NCI-H510A (cell line): ENCODE data around the gene SFSWAP.
"Not testable (repeated sequence)": the region's sequence is repeated elsewhere in the genome, so short reads cannot be mapped to it uniquely, and the experiment has no call there.

Experiments
- DNase-seq: peaks from one replicate; lab custom pipeline; 2025; lab: John Stamatoyannopoulos, UW

SFSWAP gene

DNA sequence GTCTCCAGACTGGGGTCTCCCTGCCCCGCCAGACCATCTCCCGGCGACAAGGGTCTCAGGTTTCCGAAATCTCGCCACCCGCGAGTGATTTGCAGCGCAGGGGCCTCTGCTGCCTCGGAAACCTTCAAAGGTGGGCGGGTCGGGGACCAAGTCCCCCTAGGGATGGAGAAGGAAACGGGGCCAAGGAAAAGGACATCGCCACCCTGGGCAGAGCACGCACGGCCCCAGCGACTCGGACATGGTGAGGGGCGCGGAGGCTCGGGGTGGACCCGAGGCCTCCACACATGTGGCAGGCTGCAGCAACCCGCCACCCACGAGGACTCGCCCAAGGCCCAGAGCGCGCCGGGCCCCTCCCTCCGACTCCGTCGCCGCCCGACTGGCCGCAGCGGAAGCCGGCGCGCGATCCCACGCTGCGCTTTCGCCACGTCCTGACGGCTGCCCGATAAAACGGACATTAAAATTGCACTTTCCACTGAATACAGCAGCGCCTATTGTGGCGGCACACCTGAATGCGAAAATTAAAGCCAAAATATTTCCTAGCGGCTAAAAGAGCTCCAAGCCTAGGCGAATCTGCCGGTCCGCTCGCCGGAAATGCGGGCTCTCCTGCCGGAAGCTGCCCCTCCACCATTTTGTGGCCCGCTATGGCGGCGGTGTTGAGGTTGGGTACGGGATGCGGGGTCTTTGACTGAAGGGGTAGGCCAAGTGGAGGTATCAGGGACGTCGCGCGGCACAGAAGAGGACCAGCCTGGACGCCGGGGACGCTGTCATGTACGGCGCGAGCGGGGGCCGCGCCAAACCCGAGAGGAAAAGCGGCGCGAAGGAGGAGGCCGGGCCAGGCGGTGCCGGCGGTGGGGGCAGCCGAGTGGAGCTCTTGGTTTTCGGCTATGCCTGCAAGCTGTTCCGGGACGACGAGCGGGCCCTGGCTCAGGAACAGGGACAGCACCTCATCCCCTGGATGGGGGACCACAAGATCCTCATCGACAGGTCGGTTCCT lies at the start of gene SFSWAP:
Gene SFSWAP (plus strand): TSS at position 627 of the 994 bp plus-strand sequence. CDS start 140 bp downstream, at position 767.
- peak; percentile 65 for DNase-seq

DNA sequence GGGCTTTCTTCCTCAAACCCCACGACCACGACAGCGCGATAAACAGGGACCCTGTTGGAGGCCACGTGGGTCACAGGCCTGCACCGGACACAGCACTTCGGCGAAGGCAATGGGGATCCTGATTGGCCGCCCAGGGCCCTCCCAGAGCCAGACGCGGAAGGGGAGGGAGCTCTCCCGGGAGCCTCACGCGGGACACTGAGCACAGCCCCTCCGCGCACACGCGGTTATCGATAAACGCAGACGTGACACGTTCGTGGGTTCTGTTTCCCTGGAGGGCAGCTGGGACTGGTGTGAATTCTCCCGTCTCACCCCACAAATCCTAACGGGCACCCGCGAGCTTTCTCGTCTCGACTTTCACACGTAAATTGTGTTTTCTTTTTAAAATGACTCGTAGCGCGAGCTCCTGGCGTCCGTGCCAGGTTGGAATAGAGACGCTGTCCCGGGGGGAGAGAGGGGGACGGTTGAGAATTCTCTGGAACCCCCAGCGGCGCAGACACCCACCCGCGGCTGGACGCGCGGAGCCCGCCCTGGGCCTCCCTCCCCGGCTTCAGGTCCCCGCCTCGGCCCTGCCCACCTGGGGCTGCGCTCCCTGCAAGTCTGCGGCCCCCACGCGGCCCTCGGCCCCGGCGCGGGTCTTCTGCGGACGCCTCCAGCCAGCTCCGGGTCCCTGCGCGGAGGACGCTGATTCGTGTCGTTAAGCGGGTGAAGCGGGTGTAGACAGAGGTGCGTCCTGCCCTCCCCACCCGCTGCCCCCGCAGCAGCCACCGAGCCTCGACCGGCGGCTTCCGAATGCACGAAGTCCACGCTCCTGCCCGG lies 49.5 kb upstream of the SFSWAP start:
- DNase-seq = not testable (repeated sequence)

DNA sequence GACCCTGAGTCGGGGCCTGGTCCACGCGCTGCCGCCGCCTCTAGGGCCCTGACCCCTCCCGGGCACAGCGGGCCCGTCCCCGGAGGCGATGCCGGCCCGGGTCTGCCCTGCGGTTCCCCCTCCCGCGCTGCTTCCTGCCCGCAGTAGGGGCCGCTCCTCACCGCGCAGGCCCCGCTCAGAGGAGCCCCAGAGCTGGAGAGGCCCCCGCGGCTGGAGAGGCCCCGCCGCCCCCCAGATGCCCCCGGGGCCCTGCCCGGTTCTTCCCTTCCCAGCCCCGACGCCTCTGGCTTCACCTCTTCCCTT lies 49.0 kb upstream of the SFSWAP start:
- DNase-seq = not testable (repeated sequence)

DNA sequence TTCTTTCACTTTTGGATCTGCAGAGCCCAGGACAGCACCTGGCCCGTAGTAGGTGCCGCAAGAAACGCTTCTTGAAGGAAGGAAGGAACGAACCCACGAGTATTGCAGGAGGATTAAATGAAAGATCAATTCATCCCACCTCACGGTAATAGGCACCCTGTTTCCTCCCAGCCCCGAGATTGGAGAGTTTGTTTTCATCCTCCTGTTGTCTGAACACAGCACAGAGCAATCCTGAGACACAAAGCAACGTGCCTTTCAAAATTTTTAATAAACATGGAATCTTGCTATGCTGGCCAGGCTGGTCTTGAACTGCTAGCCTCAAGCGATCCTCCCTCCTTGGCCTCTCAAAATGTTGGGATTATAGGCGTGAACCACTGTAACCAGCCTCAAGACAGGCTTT lies 48.5 kb upstream of the SFSWAP start:
- not testable (repeated sequence) for DNase-seq

DNA sequence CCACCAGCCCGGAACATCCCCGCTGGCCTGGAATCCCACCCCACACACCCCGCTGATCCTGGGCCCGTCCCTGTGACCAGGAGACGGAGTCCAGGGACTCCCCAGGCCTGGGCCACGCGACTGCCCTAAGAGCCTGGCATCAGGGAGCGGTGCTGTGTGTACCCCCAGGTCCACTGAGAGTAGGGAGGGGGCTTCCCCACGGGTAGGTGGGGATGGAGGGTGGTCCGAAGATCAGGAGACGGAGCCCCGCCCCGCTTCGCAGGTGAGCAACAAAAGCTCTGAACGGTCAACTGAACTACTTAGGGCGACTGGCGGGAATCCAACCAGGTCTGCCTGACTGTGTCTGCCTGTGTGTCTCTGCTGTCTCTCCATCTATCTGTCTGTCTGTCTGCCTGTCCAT lies 45.2 kb upstream of the SFSWAP start:
- DNase-seq = not testable (repeated sequence)

DNA sequence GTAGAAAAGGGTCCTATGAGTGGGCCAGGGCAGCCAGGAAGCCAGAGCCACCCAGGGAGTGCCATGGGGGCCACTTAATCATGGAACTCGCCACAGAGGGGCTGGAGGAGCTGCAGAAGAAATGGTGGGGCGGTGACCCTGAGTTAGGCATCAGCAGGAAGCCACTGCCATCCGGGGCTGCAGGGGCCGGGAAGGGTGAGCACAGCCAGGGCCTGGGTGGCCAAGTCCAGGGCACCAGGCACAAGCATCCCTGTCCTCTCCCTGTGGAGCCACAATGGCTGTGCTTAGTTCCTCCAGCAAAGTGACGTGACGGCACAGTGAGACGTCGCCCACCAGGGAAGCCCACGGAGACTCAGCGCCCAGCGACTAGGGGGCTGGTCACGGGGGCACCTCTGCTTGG lies 44.4 kb upstream of the SFSWAP start:
- not testable (repeated sequence) for DNase-seq

DNA sequence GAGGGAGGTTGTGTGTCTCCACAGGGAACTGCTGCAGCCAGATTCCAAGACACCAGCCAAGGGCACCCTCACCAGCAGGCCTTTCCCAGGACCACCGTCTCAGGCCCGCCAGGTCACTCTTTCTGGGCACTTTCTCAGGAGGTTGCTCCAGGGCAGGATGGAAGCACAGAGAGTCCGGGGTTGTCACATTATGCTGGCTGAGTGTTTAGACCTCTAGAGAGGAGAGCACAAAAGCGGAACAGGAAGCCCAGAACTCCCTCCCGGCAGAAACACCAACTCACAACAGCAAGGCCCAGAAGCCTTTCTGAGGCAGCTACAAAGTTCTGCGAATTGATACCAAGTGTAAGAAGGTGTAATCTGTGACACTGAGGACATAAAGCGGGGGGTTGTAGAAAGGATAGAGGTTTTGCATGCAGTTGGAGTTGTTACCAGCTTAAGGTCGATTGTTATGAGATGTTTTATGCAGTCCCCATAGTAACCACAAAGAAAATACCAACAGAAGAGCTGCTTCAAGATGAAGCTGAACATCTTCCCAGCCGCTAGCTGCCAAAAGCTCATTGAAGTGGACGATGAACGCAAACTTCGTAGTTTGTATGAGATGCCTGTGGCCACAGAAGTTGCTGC lies 43.8 kb upstream of the SFSWAP start:
- DNase-seq = not testable (repeated sequence)

DNA sequence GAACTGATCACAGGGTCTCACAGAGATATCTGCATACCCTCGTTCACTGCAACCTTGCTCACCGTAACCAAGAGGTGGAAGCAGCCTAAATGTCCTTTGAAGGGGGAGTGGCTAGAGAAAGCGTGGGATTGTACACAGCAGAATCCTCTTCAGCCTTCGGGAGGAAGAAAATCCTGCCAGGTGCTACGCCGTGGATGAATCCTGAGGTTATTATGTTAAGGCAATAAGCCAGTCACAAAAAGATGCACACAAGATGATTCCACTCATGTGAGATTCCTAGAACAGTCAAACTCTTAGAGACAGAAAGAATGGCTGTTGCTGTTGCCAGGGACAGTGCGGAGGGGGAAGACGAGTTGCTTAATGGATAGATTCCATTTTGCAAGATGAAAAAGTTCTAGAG lies 39.6 kb upstream of the SFSWAP start:
- no peak for DNase-seq

DNA sequence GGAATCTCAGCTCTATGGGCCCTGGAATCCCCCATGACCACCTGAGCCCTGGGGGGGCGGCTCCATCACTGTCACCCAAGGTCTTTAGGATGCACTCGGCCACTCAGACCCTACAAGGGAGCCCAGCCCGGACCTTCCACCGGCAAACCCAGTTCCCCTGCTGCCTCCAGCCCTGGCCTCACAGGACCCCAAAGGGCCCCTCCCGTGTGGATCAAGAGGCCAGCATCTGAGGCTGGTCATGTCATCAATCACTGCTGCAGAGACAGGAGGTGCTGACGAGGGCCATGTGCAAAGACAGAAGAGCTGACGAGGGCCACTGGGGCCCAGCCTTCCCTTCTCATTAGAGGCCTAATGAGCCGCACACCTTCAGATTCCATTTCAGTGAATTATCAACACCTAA lies 39.0 kb upstream of the SFSWAP start:
- DNase-seq = no peak

DNA sequence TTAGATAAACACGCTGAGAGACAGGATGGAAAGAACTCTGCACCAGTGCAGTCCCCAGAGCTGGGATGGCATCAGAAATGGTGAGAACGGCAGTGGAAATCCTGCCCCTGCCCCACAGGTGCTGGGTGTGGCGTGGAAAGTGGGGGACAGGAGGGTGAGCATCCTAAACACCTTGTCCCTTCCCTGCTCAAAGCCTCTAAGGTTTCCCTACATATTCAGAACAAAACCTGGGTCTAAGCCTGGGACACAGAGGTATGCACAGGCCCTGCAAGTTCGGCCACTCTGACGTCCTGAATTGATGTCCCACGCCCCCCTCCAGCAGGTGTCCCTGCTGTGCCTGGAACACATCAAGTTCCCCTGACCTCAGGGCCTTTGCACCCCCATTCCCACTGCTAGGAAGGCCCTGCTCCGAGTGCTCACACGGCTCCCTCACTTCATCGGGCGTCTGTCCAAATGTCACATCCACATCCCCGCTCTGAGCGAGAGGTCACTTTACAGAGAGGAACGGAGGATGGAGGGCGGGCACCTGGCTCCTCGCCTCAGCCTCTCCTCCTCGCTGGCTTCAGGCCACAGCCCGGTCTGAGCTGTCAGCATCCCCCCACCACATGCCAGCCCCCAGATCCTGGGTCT lies 38.5 kb upstream of the SFSWAP start:
- DNase-seq = no peak

DNA sequence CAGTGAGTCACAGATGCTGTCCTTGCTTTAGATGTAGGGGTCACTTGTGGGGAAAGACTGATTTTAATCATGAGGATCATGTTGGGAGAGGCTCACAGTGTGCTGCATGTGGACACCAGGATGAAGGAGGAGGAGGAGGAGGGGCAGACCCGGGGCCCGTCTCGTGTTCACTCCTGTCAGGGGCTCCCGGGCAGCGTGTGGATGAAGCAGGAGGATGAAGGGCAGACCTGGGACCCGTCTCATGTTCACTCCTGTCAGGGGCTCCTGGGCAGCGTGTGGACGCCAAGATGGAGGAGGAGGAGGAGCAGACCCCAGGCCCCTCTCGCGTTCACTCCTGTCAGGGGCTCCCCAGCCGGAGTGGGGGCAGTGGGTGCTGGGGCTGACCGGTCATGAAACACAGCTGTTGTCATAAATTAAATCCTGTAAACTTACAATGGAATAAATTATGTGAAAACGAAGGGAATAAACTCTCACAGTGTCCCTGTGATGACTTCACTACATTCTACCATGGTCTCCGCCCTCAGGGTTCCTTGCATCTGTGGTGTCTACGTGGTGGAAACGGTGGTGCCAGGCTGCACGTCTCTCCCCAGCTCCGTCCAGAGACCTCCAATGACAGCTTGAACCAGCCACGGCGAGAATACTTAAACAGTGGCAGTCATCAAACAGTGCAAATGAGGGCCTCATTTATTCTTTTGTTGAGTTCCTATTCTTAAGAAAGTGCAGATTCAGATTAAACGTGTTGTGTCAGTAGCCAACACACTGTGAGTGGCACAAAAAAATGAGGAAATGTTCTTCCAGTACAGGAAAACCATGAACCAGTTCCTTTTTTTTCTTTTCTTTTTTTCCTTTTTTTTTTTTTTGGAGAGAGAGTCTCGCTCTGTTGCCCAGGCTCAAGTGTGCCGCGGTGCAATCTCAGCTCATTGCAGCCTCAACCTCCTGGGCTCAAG lies 37.7 kb upstream of the SFSWAP start:
- no peak for DNase-seq

DNA sequence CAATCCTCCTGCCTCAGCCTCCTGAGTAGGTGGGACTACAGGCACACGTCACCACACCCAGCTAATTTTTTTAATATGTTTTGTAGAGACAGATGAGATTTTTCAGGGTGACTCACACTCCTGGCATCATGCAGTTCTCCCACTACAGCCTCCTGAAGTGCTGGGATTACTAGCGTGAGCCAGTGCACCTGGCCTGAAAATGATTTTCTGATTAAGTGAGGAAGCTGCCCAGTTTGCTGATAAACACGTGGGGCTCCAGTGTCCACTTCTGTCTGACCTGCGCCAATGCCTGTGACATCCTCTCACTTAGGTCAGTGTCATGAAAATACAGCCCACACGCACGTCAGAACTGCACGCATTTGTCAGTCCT lies 37.0 kb upstream of the SFSWAP start:
- DNase-seq = no peak

DNA sequence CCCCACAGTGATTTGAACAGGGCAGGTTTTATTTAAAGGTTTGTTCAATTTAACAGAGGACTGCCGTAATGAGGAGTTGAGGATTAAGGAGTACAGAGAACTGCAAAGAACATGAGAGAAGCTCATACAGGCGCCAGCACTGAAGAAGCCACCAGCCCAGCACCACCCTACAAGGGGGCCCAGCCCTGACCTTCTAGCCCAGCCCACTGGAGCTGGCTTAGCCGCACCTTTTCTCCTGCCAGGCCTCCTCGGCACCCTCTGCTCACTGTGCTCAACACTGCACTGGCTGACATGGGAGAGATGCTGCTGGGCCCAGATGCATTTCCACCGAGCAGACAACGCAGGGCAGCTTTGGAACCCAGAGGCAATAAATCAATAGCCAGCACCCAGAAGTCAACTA lies 36.5 kb upstream of the SFSWAP start:
- no peak for DNase-seq

DNA sequence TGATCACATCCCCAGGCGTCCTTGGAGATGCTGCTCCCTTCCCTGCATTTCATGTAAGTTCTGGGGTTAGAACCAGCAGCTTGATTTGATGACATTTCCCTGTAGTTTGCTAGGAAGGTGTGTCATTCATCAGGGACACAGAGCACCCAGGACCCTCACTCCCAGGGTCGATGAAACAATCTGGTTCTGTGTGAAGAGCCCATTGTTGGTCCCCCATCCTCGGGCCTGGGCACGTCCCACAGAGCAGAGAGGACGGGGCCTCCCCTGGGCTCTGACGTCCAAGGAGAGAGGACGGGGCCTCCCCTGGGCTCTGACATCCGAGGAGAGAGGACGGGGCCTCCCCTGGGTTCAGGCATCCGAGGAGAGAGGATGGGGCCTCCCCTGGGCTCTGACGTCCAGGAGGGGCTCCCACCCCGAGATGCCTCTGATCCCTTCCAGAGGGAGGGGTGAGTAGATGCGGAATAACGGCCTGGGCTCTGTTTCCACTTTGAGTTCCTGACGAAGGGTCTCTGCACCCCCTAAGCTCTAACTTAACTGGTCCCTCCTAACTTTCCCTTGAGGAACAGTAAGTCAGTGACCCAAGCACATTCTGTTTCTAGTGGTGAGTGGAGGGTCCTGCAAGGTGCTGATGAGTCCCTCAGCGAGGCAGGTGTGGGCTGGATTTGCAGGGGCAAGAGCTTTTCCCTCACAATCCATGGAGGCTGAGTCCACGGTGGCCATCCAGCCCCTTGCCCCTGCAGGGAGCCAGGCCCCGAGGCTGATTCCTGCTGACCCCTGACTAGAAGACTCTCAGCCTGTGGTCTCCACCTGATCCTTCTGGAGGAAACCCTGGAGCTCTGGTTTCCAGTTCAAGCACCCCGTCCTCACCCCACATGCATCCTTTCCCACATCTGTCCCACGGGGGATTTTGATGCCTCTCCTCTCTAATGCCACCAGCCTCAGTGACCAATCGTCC lies 35.5 kb upstream of the SFSWAP start:
- no peak for DNase-seq

DNA sequence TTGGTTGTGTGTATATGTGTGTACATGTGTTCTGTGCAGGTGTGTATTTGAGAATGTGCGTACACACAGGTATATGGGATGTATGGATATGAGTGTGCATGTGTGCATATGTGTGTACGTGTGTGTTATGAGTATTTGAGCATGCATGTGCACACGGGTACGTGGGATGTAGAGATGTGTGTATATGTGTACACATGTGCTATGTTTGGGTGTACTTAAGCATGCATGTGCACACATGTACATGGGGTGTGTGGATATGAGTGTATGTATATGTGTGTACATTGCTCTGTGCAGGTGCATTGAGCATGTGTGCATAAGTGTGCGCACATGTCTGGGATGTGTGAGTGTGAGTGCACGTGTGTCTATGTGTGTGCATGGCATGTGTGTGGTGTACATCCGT lies 34.3 kb upstream of the SFSWAP start:
- no peak for DNase-seq

DNA sequence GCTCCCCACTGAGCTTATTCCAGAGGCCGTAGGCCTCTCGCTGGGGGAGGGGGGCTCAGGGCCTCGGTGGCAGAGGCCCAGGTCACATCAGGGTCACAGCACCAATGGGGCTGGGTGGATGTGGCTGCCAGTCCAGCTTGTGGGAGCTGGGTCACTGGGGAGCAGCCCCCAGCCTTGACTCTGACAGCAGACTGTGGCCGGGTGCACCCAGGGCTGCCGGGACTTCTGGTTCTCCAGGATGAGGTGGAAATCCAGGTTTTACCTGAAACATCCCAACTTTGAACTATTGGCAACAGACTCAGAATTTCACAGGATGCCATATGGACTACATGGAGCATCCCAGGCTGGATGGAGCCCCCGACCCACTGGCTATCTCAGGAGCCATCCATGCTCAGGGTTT lies 33.8 kb upstream of the SFSWAP start:
- DNase-seq = not testable (repeated sequence)

DNA sequence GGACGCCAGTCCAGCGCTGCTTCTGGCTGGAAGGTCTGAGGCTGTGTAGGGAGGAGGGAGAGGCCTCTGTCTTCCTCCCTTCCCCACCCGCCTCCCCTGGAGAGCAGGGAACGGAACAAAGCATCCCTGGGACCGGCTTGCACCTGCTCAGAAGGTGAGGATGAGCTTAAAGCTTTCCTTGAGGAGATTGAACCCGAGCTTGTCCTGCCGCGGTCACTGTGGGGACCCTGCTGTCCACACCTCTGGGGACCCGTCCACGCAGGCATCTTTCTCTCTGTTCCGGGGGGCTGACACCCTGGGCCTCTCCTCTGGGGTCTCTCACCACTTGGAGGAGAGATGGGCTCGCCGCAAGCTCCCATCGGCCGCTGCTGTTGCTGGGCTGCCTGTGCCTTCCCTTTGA lies 33.2 kb upstream of the SFSWAP start:
- DNase-seq = no peak

DNA sequence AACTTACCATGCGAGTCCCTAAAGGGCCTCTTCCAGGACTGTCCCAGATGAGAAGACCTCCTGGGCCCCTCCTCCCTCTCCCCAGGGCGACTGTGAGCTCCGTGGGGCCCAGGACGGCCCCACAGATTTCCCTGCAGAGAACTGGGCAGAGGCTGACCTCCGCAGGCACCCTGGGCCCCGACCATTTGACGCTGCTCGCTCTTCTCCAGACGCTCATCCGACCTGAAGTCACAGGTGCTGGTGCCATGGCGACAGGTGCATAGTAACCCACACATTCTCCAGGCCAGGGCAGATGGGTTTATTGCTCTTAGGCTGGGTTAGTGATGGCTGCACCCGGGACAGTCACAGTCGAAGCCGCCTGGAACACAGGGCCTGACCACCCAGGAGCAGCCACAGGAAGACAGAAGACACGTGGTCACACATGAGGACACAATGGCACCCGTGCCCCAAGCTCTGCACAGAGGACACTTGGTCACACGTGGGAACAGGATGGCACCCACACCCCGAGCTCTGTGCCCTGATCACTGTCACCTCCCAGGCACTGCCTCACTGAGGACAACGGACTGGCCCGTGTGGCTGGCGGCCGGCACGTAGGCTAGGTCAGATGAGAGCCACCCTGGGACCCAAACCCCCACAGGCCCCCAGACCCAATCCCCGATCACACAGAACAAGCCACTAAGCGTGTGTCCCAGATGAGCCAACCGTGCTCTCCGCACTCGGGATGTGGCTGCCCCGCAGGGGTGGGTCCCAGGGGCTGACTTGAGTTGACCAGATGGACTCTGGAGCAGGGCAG lies 32.3 kb upstream of the SFSWAP start:
- DNase-seq = not testable (repeated sequence)

DNA sequence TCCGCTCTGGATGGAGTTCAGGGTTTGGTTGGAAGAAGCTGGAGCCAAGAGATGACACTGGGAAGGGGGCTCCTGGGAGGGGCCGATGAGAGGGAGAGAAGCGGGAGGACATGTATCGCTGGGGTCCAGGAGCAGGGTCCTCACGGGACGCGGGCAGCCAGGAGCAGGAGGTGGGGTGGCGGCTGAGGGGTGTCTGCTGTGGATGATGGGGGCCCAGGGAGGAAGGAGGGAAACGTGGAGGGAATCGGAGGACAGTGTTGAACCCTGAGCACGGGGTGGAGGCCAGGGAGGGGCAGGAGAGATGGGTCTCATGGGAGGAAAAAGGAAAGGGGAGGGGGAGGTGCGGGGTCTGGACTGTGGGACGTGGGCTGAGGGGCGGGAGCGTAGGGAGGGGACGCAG lies 31.7 kb upstream of the SFSWAP start:
- not testable (repeated sequence) for DNase-seq
